ENCODE data around the gene CHDH.

CHDH gene

DNA sequence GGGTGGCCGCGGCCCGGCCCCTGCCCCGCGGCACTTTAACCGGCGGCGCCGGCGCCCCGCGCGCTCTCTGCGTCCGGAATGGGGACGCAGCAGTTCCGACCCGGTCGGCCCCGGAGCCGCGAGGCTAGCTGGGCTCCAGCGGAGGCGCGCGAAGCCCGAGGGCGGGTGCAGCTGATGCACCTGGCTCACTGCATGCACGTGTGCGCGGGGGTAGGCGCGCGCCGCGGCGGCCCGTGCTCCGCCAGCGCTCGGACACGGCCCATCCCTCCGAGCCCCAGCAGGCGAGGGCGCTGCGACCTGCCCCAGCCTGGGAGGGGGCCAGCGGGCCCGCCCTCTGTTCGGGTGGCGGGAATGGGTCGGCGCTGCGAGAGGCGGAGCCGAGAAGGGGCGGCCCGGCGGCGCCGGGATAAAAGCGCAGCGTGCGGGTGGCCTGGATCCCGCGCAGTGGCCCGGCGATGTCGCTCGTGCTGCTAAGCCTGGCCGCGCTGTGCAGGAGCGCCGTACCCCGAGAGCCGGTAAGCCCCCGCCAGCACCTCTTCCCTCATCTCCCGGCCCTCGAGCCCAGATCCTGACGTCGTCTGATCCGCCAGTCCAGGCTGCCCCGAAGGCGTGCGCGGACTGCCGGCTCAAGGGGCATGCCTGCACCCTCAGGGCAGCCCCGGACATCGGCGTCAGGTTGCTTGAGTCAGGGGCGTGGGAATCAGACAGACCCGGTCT lies at the start of gene CHDH, which contains the start of gene IL17RB:
Gene CHDH, minus strand, starts transcription at position 286 of the 717 bp plus-strand sequence. CDS start 22,411 bp downstream, outside the sequence.
Gene IL17RB, plus strand, starts transcription at position 435 of the 717 bp plus-strand sequence. Its CDS starts 21 bp downstream, at position 456.
- DNase-seq (ENCODE audit: low spot score): peak; percentile 78

- no peak for DNase-seq (ENCODE audit: low spot score)
These were observed 46.0 kb upstream of the CHDH start for GRCh38 chr3:53892286-53892637.

DNA sequence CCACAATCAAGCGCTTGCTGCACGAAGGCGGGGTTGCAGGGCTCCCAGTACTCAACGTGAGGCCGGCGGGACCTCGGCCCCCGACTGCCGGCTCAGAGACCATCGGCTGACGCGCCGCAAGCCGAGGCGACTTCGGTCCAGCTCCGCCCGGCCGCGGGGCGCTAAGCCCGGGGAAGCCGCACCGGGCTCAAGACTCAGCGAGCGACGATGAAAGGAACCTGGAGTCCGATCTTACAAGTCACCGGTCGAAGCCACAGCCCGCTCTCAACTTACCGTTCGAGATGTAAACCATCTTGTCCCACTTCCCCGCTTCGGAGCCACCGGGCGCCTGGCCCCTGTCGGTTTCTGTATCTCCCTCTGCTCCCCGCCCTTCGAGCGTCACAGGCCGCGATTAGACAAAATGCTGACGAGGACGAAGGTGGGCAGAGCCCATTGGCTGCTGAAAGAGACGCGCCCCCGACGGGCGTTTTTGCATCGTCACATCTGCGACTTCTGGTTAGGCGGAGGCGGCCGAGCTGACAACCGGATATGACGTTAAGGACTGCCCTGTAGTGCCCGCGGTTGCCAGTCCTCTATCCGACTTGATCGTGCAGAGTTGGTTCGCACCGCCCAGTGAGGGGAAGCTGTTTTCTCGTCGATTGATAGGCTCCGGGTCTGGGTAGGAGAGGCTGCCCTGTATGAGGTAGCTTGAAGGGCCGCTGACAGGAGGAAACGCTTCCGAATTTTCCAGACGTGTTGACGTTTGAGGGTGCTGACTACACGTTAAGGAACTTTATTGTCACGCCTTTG lies 45.5 kb upstream of the CHDH start, which contains the start of gene SELENOK:
Gene SELENOK, minus strand, starts transcription at position 363 of the 789 bp plus-strand sequence.
- DNase-seq (ENCODE audit: low spot score): peak; percentile 99

GRCh38 chr3:53890726-53891475 lies 44.7 kb upstream of the CHDH start:
- DNase-seq (ENCODE audit: low spot score): peak; percentile 26

- DNase-seq (ENCODE audit: low spot score): no peak
These were observed 42.0 kb upstream of the CHDH start for GRCh38 chr3:53888232-53888631.

DNA sequence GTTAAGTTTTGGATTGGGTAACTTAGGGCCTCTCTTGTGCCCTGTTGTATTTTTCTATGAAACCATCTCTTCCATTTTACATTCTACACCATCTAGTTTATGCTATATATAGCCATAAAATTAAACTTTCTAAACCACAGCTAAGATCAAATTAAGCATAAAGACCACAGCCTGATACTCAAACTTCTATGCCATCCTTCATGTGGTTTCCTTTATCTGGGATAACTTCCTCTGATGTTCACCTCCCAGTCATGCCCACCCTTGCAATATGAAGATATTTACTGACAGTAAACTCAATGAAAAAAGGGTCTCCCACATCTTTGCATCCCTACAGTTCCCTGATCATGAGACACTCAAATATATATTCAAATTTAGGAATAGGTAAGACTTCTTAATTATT lies 41.2 kb upstream of the CHDH start:
- no peak for DNase-seq (ENCODE audit: low spot score)

GRCh38 chr3:53885239-53885638 lies 39.0 kb upstream of the CHDH start:
- DNase-seq (ENCODE audit: low spot score): peak; percentile 75

- DNase-seq (ENCODE audit: low spot score): no peak
These were observed 38.4 kb upstream of the CHDH start for GRCh38 chr3:53884623-53885022.

GRCh38 chr3:53883008-53883407 lies 36.8 kb upstream of the CHDH start:
- DNase-seq (ENCODE audit: low spot score): no peak

DNA sequence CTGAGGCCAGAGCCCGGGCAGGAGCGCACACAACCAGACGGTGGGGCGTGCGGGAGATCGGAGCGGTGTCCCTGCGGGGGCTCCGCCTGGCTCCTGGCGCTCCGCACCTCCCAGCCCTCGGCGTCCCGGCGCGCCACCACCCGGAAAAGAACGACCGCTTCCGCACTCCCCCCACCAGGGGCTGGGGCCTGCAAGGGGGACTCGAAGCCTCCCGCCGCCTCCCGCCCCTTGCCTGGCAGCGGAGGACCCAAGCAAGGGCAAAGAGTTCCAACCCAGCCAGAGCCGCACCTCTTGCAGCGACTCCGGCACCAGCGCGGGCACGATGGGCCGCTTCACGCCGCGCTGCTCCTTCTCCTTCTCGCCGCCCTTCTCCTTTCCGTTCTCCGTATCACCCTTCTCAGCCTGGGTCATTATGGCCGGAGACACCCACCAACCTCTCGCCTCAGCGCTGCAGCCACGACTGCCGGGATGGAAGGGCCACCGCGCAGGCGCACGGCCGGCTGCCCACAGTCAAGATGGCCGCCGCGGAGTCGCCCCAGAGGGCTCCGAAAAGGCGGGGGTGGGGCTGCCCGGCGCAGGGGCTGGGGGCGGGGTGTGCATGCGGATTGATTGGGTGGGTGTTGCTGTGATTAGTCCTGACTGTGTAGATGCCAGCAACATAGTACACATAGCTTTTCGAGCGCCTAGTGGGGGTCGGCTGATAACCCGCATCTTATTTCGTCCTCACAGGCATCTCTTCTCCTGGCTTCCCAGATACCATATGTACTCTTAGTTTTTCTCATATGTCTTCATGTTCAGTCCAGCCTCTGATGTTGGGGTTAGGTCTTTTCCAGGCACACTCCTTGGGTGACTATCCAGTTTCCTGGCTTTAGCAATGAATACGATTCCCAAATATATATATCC lies 35.7 kb upstream of the CHDH start, which contains the start of gene ACTR8:
Gene ACTR8, minus strand, starts transcription at position 462 of the 903 bp plus-strand sequence. Its CDS starts 51 bp downstream, at position 411.
- peak; percentile 83 for DNase-seq (ENCODE audit: low spot score)

- DNase-seq (ENCODE audit: low spot score): no peak
These were observed 34.5 kb upstream of the CHDH start for GRCh38 chr3:53880396-53881345.

- DNase-seq (ENCODE audit: low spot score): no peak
These were observed 19.7 kb upstream of the CHDH start for GRCh38 chr3:53865732-53866499.

DNA sequence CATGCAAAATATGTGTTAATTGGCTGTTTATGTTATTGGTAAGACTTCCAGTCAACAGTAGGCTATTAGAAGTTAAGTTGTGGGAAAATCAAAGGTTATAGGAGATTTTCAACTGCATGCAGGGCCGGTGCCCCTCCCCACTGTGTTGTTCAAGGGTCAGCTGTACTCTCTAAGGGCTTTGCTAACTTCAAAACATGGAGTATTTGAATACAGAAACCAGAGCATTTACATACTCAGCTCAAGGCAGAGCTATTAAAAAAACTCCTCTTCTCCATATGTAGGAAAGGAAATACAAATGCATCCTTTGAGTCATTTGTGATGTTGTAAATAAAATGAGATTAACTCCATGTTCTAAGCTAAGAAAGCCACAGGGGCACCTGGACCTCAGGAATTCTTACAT lies 16.9 kb upstream of the CHDH start:
- no peak for DNase-seq (ENCODE audit: low spot score)

- DNase-seq (ENCODE audit: low spot score): no peak
These were observed 16.0 kb upstream of the CHDH start for GRCh38 chr3:53862241-53862640.

DNA sequence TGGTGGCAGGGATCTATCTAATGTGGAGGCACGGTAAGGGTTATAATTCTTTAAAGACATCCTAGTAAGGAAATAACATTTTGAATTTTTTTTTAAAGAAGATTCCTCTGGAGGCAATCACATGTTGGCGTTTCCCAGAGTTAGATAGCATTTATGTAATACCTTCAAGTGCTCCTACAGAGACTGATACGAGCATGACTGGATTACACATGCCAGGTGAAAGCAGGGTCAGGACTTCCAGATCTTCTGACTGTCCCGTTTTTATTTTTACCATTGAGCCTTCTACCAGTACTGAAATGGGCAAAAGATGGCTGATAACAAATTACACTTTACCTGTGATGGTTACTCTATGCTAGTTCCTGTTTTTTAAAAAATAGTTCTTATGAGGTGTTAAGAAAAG lies 14.0 kb upstream of the CHDH start:
- DNase-seq (ENCODE audit: low spot score): no peak

DNA sequence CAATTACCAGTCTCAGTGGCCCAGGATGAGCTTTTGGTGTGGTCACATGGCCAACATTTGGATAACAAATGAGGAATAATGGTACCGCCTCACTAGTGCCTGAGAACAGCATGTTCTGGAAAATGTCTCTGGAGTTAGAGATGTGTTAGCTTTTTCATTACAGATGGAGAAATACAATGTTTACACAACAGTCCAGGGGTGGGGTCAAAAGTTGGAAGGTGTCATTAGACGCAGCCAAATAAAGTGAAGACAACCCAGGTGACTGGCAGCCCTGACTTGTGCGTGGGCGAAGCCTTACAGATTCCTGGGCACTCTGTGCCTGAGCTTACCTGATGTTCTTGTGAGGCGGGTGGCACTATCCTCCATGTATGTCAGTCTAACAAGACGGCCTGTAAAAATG lies 13.0 kb upstream of the CHDH start:
- no peak for DNase-seq (ENCODE audit: low spot score)

GRCh38 chr3:53858096-53858741 lies 12.0 kb upstream of the CHDH start:
- DNase-seq (ENCODE audit: low spot score): no peak

DNA sequence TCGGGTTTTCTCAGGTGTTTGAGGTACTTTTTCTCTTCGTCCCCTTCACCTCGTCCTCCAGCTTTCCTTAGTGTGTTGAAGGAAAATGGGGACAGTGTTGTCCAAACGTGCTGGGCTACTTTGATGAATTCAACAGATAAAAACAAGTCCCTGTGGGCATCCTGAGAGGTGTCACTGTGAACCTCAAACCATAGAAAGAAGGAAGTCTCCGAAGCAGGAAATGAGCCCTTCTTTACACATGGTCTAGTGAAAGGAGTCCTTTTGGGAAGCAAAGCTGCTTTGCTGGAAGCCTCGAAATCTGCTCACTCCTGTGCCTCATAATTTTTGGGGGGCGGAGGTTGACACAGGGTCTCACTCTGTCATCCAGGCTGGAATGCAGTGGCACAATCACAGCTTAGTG lies 10.7 kb upstream of the CHDH start:
- no peak for DNase-seq (ENCODE audit: low spot score)

DNA sequence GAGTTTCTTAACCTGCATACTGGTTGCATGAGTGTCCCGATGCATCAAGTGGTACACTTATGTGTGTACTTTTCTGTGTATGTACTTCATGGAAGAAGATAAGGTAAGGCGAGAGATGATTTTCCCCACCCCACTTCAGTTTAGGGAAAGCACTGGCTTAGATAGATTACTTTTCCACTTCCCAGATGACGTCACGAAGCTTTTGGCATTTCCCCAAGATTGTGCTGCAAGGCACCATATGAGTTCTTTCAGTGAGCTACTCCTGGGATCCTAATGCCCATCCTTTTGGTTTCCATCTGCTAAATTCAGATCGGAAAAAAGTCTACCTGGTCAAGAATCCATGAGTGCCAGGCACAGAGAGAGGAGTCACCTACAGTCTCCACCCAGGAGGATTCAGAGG lies 4.7 kb upstream of the CHDH start:
- no peak for DNase-seq (ENCODE audit: low spot score)
